ENCODE measurements around the gene MMP25. TPM values are rescaled to one million over a fixed set of nuclear protein-coding genes. Genes with fewer than 3 reads are reported as not detected.
A peak's percentile ranks its signal among the peaks of the same experiment; 100 is the strongest.

MMP25 gene
- polyA plus RNA-seq, 1 of the 3 experiments (the other 2 are of a cell fraction), result 0.03 TPM

DNA sequence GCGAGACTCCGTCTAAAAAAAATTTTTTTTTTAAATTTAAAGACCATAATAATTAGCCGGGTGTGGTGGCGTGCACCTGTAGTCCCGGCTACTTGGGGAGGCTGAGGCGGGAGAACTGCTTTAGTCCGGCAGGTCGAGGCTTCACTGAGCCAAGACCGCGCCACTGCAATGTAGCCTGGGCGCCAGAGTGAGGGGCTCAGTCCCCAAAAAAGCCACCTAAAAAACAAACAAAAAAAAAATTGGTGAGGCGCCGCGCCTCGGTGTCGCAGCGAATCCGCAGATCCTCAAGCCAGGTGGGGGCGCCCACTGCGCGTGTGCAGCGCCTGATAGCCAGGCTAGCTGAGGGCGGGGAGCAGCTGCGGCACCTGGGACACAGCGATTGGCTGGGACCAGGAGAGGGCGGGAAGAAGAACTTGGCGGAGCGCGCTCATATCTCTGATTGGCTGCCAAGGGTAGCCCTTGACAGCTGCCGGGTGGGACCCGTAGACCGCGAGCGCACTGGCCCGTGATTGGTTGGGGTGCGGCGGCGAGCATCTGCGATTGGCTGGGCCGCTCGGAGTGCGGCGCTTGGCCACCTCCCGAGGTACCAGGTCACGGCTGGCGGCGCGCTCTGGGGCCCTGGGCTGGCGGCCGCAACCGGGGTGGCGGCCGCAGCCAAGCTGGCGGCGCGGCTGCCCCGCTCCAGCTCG lies 42.6 kb upstream of the MMP25 start:
- Histone ChIP-seq H3K27me3 (ENCODE audit: insufficient read depth) (no peaks in the 10 kb centered on the region), H3K36me3 (replicated peaks in 1 of 2; ENCODE audit: control insufficient read depth in 1 of 2, insufficient read depth in 2 of 2, low read length in 1 of 2) (no peaks in the 10 kb centered on the region), H3K27ac (ENCODE audit: low read depth in 2 of 2, low read length in 1 of 2) (no peak overlapping the region), H3K9ac (no peak overlapping the region), H3K9me2 (no peaks in the 10 kb centered on the region), H3F3A (replicated peaks; ENCODE audit: insufficient read depth) (peaks cover 6% of the 10 kb centered on the region), H3K4me3 (ENCODE audit: low read depth in 2 of 2, low read length in 1 of 2) (peak overlapping the region; percentile 26 to 47; a peak in 2 of 4 replicates), H3K4me1 (ENCODE audit: control insufficient read depth in 1 of 2, insufficient read depth in 2 of 2, low read depth in 1 of 2, low read length in 1 of 2) (peaks cover 0 to 3% of the 10 kb centered on the region in 2 experiments; a peak in 1 of 4 replicates), H4K20me1 (ENCODE audit: insufficient read depth) (no peaks in the 10 kb centered on the region), H3K4me2 (no peak overlapping the region), H2AFZ (ENCODE audit: low read depth) (no peak overlapping the region), H3K9me3 (no peaks in the 10 kb centered on the region), H3K79me2 (ENCODE audit: insufficient read depth) (no peaks in the 10 kb centered on the region)
- TF ChIP-seq CHD2 (IDR thresholded peaks at IDR 0.05; ENCODE audit: low read length, partially characterized antibody) (peak; percentile 86), MEF2A (IDR thresholded peaks at IDR 0.05; ENCODE audit: borderline replicate concordance, low read depth) (no peak), SMC3 (IDR thresholded peaks at IDR 0.05; ENCODE audit: low read depth, low read length) (peak; percentile 55), RAD21 (IDR thresholded peaks at IDR 0.05; ENCODE audit: low read length) (peak; percentile 75), NRF1 (IDR thresholded peaks at IDR 0.05; ENCODE audit: low read depth, low read length) (peak; percentile 87), GATA2 (CRISPR knock-in tag; IDR thresholded peaks at IDR 0.05) (no peak), NFIC (IDR thresholded peaks at IDR 0.05; ENCODE audit: borderline replicate concordance) (no peak), MXI1 (IDR thresholded peaks at IDR 0.05; ENCODE audit: low read depth, low read length) (peak; percentile 46), YY1 (IDR thresholded peaks at IDR 0.05; ENCODE audit: low read depth) (no peak), TAF1 (IDR thresholded peaks at IDR 0.05; ENCODE audit: borderline replicate concordance, low read depth, low read length) (no peak), TCF12 (IDR thresholded peaks at IDR 0.05) (0 out of 2 replicates have a peak, but pooled peaks have one; percentile 0), RCOR1 (IDR thresholded peaks at IDR 0.05; ENCODE audit: low read length) (0 out of 2 replicates have a peak, but pooled peaks have one; percentile 28), RFX5 (IDR thresholded peaks at IDR 0.05; ENCODE audit: low read length) (peak; percentile 83)
- TF ChIP-seq, protein P1, sequence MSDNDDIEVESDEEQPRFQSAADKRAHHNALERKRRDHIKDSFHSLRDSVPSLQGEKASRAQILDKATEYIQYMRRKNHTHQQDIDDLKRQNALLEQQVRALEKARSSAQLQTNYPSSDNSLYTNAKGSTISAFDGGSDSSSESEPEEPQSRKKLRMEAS (IDR thresholded peaks at IDR 0.05; ENCODE audit: low read depth), result peak; percentile 24; the same call in 1 of the 2 replicates
- TF ChIP-seq, protein P2, sequence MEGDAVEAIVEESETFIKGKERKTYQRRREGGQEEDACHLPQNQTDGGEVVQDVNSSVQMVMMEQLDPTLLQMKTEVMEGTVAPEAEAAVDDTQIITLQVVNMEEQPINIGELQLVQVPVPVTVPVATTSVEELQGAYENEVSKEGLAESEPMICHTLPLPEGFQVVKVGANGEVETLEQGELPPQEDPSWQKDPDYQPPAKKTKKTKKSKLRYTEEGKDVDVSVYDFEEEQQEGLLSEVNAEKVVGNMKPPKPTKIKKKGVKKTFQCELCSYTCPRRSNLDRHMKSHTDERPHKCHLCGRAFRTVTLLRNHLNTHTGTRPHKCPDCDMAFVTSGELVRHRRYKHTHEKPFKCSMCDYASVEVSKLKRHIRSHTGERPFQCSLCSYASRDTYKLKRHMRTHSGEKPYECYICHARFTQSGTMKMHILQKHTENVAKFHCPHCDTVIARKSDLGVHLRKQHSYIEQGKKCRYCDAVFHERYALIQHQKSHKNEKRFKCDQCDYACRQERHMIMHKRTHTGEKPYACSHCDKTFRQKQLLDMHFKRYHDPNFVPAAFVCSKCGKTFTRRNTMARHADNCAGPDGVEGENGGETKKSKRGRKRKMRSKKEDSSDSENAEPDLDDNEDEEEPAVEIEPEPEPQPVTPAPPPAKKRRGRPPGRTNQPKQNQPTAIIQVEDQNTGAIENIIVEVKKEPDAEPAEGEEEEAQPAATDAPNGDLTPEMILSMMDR (IDR thresholded peaks at IDR 0.05), result peak; percentile 51
- TF ChIP-seq, protein P3, sequence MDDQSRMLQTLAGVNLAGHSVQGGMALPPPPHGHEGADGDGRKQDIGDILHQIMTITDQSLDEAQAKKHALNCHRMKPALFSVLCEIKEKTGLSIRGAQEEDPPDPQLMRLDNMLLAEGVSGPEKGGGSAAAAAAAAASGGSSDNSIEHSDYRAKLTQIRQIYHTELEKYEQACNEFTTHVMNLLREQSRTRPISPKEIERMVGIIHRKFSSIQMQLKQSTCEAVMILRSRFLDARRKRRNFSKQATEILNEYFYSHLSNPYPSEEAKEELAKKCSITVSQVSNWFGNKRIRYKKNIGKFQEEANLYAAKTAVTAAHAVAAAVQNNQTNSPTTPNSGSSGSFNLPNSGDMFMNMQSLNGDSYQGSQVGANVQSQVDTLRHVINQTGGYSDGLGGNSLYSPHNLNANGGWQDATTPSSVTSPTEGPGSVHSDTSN (IDR thresholded peaks at IDR 0.05), result peak; percentile 95
- TF ChIP-seq, protein P4, sequence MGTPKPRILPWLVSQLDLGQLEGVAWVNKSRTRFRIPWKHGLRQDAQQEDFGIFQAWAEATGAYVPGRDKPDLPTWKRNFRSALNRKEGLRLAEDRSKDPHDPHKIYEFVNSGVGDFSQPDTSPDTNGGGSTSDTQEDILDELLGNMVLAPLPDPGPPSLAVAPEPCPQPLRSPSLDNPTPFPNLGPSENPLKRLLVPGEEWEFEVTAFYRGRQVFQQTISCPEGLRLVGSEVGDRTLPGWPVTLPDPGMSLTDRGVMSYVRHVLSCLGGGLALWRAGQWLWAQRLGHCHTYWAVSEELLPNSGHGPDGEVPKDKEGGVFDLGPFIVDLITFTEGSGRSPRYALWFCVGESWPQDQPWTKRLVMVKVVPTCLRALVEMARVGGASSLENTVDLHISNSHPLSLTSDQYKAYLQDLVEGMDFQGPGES (IDR thresholded peaks at IDR 0.05; ENCODE audit: low read depth, low read length), result peak; percentile 73
- POLR2A ChIA-PET, result interaction anchor here (1.9 kb wide), 1 partner anchor 17 kb away, joined by 8 read pairs; the partner anchor contains the start of gene TNFRSF12A
- peak; percentile 99 for DNase-seq
- WGBS (ENCODE audit: low lambda C conversion rate), result 7% methylated on average over 29 of the region's 58 CpGs
- CTCF ChIA-PET, result interaction anchor here (0.5 to 8.2 kb wide), 11 partner anchors 9 to 971 kb away, joined by 3 to 72 read pairs (median 3); partner anchors contain the start of genes CLDN6, HCFC1R1, THOC6 and TNFRSF12A

Measured in SK-N-SH (cell line).